Natural killer cell (primary cell): ENCODE results near the gene PCSK4. TPM values are rescaled to one million over a fixed set of nuclear protein-coding genes. Genes with fewer than 3 reads are reported as not detected.

Experiments used
- ATAC-seq, 3 donors: fragments of 150-1000 bp in 2 of 3; fragments of 200-7000 bp in 1 of 3; cut with Tn5 transposase; 1 replicate in 1 of 3; 2 replicates in 2 of 3; pipeline ENCODE4 v1.10.0; 2021; ENCODE audit warnings: mild to moderate bottlenecking in 2 of 3, moderate library complexity in 2 of 3
- DNase-seq, 2 donors: peaks; one replicate each; pipeline versions ENCODE4 v3.0.0 to v3.0.0-alpha.2; 2013 to 2021; ENCODE audit warnings: mixed read lengths in 1 of 2
- H3K27ac ChIP-seq: one replicate; pipeline ENCODE4 v1.5.1; 2013; ENCODE audit warnings: mild to moderate bottlenecking, low read length
- H3K27me3 ChIP-seq: one replicate; pipeline ENCODE4 v1.6.1; 2013; ENCODE audit warnings: low read length; ENCODE audit not compliant: control insufficient read depth, insufficient read depth
- H3K36me3 ChIP-seq: one replicate; pipeline ENCODE4 v1.6.1; 2013; ENCODE audit warnings: low read length; ENCODE audit not compliant: control insufficient read depth, insufficient read depth
- H3K4me1 ChIP-seq: one replicate; pipeline ENCODE4 v1.6.1; 2013; ENCODE audit warnings: low read length; ENCODE audit not compliant: control insufficient read depth, insufficient read depth
- H3K4me3 ChIP-seq: one replicate; pipeline ENCODE4 v1.5.1; 2013; ENCODE audit warnings: low read length
- H3K9me3 ChIP-seq: one replicate; pipeline ENCODE4 v1.6.1; 2013; ENCODE audit warnings: low read length; ENCODE audit not compliant: control insufficient read depth, insufficient read depth
- H3K27ac Mint-ChIP-seq, 2 donors: one replicate each; pipeline ENCODE4 v1.8.0; 2022; ENCODE audit warnings: mild to moderate bottlenecking in 2 of 2, mixed read lengths in 2 of 2, moderate library complexity in 1 of 2
- H3K27me3 Mint-ChIP-seq, 2 donors: one replicate each; pipeline ENCODE4 v1.8.0; 2022; ENCODE audit warnings: low read depth in 2 of 2, mixed read lengths in 2 of 2
- H3K36me3 Mint-ChIP-seq: one replicate; pipeline ENCODE4 v1.8.0; 2022; ENCODE audit warnings: mixed read lengths
- H3K4me1 Mint-ChIP-seq, 2 donors: one replicate each; pipeline ENCODE4 v1.8.0; 2022; ENCODE audit warnings: mixed read lengths in 2 of 2
- H3K4me3 Mint-ChIP-seq: one replicate; pipeline ENCODE4 v1.8.0; 2022; ENCODE audit warnings: mild to moderate bottlenecking, moderate library complexity, mixed read lengths
- H3K9me3 Mint-ChIP-seq, 2 donors: one replicate each; pipeline ENCODE4 v1.8.0; 2022; ENCODE audit warnings: mixed read lengths in 2 of 2
- WGBS: methylation state at CpG from one replicate; pipeline ENCODE4 v1.1.7; 2013; ENCODE audit warnings: missing lambda C conversion rate; ENCODE audit not compliant: insufficient coverage; 5-methylcytosine and 5-hydroxymethylcytosine counted together
- intact Hi-C: fragments of 100-400 bp; cut with micrococcal nuclease; formaldehyde crosslinking; loops from one replicate; pipeline ENCODE4 v1.14.2; 2022
- total RNA-seq, 4 donors: library from RNA; stranded (reverse); fragments of 120-200 nt in 1 of 4; gene quantifications; one replicate each; pipeline versions ENCODE4 v1.2.3 to v1.2.4, GENCODE V29; 2013 to 2022
- TF ChIP-seq, protein P1 (sequence below): fragments of 200-600 bp; IDR thresholded peaks from one replicate; pipeline ENCODE4 v1.8.0; 2022; ENCODE audit warnings: antibody characterized with exemption

The PCSK4 gene
- total RNA-seq, 3 donors from 2014 or later (not counting 1 experiment from before 2014, with no cell fraction given) = 4.1 to 6.0 (median 5.3) TPM

DNA sequence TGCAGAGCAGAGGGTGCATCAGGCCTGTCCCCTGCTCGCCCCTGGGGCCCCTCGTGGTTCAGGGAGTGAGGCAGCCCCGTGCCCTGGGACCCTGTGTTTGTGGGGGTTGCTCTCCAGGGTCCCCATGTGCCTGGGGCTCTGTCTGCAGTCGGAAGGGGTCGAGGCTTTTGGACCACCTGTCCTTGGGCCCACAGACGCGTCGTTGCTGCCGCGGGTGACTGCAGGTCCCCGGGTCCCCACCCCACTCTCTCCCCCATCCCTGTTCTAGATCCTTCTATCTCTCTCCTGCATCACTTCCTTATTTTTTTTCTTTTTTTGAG is 1.9 kb downstream of the PCSK4 start:
- TF ChIP-seq, protein P1, sequence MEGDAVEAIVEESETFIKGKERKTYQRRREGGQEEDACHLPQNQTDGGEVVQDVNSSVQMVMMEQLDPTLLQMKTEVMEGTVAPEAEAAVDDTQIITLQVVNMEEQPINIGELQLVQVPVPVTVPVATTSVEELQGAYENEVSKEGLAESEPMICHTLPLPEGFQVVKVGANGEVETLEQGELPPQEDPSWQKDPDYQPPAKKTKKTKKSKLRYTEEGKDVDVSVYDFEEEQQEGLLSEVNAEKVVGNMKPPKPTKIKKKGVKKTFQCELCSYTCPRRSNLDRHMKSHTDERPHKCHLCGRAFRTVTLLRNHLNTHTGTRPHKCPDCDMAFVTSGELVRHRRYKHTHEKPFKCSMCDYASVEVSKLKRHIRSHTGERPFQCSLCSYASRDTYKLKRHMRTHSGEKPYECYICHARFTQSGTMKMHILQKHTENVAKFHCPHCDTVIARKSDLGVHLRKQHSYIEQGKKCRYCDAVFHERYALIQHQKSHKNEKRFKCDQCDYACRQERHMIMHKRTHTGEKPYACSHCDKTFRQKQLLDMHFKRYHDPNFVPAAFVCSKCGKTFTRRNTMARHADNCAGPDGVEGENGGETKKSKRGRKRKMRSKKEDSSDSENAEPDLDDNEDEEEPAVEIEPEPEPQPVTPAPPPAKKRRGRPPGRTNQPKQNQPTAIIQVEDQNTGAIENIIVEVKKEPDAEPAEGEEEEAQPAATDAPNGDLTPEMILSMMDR = no peak
- H3K27me3 Mint-ChIP-seq = no peaks in the 10 kb centered on the region
- Histone ChIP-seq H3K36me3 (no peaks in the 10 kb centered on the region), H3K27me3 (no peaks in the 10 kb centered on the region), H3K27ac (no peak overlapping the region), H3K4me3 (no peak overlapping the region), H3K4me1 (peaks cover 18% of the 10 kb centered on the region), H3K9me3 (no peaks in the 10 kb centered on the region)
- no peak for ATAC-seq
- H3K27ac Mint-ChIP-seq = no peak overlapping the region
- no peaks in the 10 kb centered on the region for H3K9me3 Mint-ChIP-seq
- intact Hi-C loops = no loop called here
- DNase-seq = no peak
- no peak overlapping the region for H3K4me3 Mint-ChIP-seq
- 68% methylated on average over 11 of the region's 11 CpGs for WGBS
- no peaks in the 10 kb centered on the region for H3K36me3 Mint-ChIP-seq
- peaks cover 17 to 18% of the 10 kb centered on the region in 2 donors for H3K4me1 Mint-ChIP-seq

DNA sequence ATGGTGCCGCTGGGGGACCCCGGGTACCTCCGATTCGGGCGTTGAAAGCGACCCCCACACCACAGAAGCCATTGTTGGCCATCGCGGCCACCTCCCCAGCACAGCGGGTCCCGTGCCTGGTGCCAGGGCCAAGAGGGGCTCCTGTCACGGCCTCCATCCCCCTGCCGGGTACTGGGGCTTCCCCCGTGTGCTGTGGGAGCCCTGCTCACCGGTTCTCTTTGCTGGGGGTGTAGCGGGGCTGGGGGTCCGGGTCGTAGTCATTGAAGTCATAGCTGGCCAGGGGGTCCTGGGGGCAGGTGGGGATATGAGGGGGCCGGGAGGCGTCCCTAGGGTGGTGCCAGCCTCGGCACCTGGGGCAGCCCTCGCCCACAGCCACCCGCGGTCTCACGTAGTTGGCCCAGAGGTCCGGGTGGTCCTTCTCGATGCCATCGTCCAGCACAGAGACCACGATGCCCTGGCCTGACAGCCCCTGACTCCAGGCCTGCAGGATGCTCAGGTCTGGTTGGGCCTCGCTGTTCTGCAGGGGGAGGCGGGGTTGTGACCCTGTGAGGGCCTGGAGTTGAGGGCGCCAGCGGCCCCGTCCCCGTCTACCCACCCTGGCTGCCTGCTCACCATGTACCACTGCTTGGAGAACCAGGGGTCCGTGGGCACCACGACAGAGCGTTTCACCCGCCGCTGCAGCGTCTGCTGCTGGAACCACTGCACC is 2.4 kb downstream of the PCSK4 start:
- H3K27me3 Mint-ChIP-seq = no peaks in the 10 kb centered on the region
- no peak overlapping the region for H3K27ac Mint-ChIP-seq
- Histone ChIP-seq H3K36me3 (no peaks in the 10 kb centered on the region), H3K27ac (no peak overlapping the region), H3K4me3 (no peak overlapping the region), H3K4me1 (peaks cover 18% of the 10 kb centered on the region), H3K27me3 (no peaks in the 10 kb centered on the region), H3K9me3 (no peaks in the 10 kb centered on the region)
- ATAC-seq = no peak
- no peak overlapping the region for H3K4me3 Mint-ChIP-seq
- TF ChIP-seq, protein P1 = no peak
- intact Hi-C loops = no loop called here
- H3K9me3 Mint-ChIP-seq = no peaks in the 10 kb centered on the region
- no peaks in the 10 kb centered on the region for H3K36me3 Mint-ChIP-seq
- WGBS = 87% methylated on average over 40 of the region's 40 CpGs
- no peak for DNase-seq
- H3K4me1 Mint-ChIP-seq = peaks cover 17 to 18% of the 10 kb centered on the region in 2 donors

DNA sequence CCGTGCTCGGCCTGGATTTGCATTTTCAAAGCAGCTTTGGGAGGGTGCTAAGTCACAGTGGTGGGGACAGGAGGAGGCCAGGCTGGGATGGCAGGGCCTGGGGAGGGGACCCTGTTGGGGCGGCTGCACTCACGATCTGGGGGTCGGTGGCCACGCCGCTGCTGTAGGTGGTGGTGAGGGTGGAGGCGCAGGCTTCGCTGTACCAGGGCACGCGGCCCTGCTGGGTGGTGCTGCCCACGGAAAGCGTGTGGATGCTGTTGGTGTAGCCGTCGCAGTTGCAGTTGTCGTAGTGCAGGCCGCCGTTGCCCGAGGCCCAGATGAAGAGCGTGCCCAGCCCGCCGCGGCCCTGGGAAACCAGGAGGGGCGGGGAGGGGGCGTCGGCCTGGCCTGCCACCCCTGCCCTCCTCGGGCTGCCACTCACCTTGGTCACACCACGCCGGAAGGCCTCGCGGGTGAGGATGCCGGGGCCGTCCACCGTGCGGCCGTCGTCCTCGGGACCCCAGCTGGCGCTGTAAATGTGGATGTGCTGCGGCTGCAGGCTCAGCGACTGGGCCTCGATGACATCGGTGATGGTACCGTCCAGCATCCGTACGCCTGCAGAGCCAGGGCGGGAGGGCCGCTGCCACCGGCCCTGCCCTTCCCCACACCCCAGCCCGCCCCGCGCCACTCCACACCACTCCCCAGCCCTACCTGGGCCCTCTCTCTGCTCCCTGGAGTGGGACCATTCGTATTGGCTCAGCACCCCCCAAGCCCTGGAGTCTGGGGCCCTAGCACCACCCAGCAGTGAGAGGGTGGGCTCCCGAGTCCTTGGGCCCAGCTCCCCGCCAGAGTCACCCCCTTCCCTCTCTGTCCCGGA is 3.2 kb downstream of the PCSK4 start:
- 95% methylated on average over 56 of the region's 56 CpGs for WGBS
- H3K4me3 ChIP-seq = no peak overlapping the region
- Mint-ChIP-seq H3K27ac (no peak overlapping the region), H3K36me3 (no peaks in the 10 kb centered on the region), H3K4me3 (no peak overlapping the region), H3K9me3 (no peaks in the 10 kb centered on the region), H3K27me3 (no peaks in the 10 kb centered on the region), H3K4me1 (peaks cover 15 to 16% of the 10 kb centered on the region in 2 donors)
- TF ChIP-seq, protein P1 = no peak
- H3K27me3 ChIP-seq = no peaks in the 10 kb centered on the region
- no peaks in the 10 kb centered on the region for H3K36me3 ChIP-seq
- intact Hi-C loops = no loop called here
- DNase-seq (no peak), ATAC-seq (no peak)
- no peak overlapping the region for H3K27ac ChIP-seq
- H3K4me1 ChIP-seq = peaks cover 18% of the 10 kb centered on the region
- no peaks in the 10 kb centered on the region for H3K9me3 ChIP-seq
